ENCODE results near the gene CD22.

The CD22 gene

GRCh38 chr19:35296644-35297514, 32.1 kb upstream of the CD22 start:
- H3K4me3 ChIP-seq (ENCODE audit: low read length): no peak overlapping the region
- no peak for DNase-seq (ENCODE audit: low read depth)
- TF ChIP-seq, protein P1, sequence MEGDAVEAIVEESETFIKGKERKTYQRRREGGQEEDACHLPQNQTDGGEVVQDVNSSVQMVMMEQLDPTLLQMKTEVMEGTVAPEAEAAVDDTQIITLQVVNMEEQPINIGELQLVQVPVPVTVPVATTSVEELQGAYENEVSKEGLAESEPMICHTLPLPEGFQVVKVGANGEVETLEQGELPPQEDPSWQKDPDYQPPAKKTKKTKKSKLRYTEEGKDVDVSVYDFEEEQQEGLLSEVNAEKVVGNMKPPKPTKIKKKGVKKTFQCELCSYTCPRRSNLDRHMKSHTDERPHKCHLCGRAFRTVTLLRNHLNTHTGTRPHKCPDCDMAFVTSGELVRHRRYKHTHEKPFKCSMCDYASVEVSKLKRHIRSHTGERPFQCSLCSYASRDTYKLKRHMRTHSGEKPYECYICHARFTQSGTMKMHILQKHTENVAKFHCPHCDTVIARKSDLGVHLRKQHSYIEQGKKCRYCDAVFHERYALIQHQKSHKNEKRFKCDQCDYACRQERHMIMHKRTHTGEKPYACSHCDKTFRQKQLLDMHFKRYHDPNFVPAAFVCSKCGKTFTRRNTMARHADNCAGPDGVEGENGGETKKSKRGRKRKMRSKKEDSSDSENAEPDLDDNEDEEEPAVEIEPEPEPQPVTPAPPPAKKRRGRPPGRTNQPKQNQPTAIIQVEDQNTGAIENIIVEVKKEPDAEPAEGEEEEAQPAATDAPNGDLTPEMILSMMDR (conservative IDR thresholded peaks at IDR 0.05; ENCODE audit: low read length): no peak

GRCh38 chr19:35297515-35297848, 31.5 kb upstream of the CD22 start:
- no peak overlapping the region for H3K4me3 ChIP-seq (ENCODE audit: low read length)
- DNase-seq (ENCODE audit: low read depth): no peak
- TF ChIP-seq, protein P1 (conservative IDR thresholded peaks at IDR 0.05; ENCODE audit: low read length): no peak

GRCh38 chr19:35297922-35298321, 31.1 kb upstream of the CD22 start:
- H3K4me3 ChIP-seq (ENCODE audit: low read length): no peak overlapping the region
- DNase-seq (ENCODE audit: low read depth): no peak
- TF ChIP-seq, protein P1 (conservative IDR thresholded peaks at IDR 0.05; ENCODE audit: low read length): no peak

DNA sequence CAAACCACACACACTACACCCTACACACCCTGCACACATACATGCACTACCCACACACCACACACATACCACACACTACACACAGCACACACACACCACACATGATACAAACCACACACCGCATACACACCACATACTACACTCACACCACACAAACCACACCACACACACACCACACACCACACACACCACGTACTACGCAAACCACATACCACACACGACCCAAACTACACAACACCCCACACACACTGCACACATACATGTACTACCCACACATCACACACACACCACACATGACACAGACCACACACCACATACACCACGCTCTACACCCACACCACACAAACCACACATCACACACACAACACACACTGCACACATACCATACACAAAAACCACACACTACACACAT, 30.4 kb upstream of the CD22 start:
- DNase-seq (ENCODE audit: low read depth): no peak
- no peak overlapping the region for H3K4me3 ChIP-seq (ENCODE audit: low read length)
- TF ChIP-seq, protein P1 (conservative IDR thresholded peaks at IDR 0.05; ENCODE audit: low read length): no peak

DNA sequence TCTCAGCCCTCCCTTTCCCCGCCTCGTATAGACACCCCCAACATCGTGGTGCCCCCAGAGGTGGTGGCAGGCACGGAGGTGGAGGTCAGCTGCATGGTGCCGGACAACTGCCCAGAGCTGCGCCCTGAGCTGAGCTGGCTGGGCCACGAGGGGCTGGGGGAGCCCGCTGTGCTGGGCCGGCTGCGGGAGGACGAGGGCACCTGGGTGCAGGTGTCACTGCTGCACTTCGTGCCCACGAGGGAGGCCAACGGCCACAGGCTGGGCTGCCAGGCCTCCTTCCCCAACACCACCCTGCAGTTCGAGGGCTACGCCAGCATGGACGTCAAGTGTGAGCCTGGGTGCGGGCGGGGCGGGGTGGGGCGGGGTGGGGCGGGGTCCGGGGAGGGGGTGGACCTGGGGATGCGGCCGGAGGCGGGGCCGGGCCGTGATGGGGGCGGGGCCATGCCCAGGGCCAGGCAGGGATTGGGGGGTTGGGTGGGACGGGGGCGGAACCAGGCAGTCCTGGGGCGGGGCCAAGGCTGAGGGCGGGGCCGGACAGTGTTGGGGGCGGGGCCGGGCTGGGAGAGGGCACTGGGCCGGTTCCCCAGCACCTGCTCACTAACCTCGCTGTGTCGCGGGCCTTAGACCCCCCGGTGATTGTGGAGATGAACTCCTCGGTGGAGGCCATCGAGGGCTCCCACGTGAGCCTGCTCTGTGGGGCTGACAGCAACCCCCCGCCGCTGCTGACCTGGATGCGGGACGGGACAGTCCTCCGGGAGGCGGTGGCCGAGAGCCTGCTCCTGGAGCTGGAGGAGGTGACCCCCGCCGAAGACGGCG, 29.3 kb upstream of the CD22 start:
- no peak for DNase-seq (ENCODE audit: low read depth)
- no peak overlapping the region for H3K4me3 ChIP-seq (ENCODE audit: low read length)
- TF ChIP-seq, protein P1 (conservative IDR thresholded peaks at IDR 0.05; ENCODE audit: low read length): no peak

DNA sequence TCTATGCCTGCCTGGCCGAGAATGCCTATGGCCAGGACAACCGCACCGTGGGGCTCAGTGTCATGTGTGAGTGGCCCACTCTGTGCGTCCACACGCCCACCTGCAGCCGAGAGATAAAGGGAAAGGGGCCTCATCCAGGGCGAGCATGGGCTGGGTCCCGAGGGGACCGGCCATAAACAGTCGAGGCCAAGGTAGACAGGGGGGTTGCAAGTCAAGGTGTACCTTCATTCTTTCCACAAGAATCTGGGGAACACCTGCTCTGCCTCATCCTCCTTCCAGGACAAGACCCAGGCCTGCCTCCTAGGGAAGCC, 28.7 kb upstream of the CD22 start:
- TF ChIP-seq, protein P1 (conservative IDR thresholded peaks at IDR 0.05; ENCODE audit: low read length): no peak
- no peak for DNase-seq (ENCODE audit: low read depth)
- H3K4me3 ChIP-seq (ENCODE audit: low read length): no peak overlapping the region

- DNase-seq (ENCODE audit: low read depth): no peak
- H3K4me3 ChIP-seq (ENCODE audit: low read length): no peak overlapping the region
- TF ChIP-seq, protein P1 (conservative IDR thresholded peaks at IDR 0.05; ENCODE audit: low read length): no peak
Measured at GRCh38 chr19:35301961-35302360, 27.0 kb upstream of the CD22 start.
